ENCODE data around the gene SH3PXD2A. TPM values are rescaled to one million over a fixed set of nuclear protein-coding genes. Genes with fewer than 3 reads are reported as not detected.

The SH3PXD2A gene
- total RNA-seq, 1 experiment from 2014 or later = 0.07 TPM

DNA sequence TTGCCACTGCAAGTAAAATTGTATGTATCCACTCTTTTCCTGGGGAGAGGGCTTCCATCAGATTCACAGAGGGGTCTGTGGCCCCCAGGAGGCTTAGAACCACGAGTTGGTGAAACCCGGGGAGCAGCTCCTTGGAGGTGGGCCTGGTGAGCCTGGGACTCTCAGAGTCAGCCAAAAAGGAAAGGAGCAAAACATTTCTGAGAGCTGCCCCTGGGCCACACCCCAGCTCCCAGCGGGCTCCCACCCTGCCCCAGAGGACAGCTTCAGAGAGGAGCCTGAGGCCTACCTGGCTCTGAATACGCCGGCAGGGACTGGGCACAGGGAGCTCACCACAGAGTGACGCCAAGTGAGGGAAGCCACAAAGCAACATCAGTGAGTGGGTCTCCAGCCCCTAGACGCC lies 56.9 kb downstream of the SH3PXD2A start:
- Histone ChIP-seq H3K4me3 (ENCODE audit: low read length) (no peak overlapping the region), H3K36me3 (ENCODE audit: insufficient read depth, low read length) (no peaks in the 10 kb centered on the region), H3K27me3 (ENCODE audit: low read length) (no peaks in the 10 kb centered on the region), H3K4me1 (ENCODE audit: low read length) (no peaks in the 10 kb centered on the region), H3K9me2 (replicated peaks; ENCODE audit: insufficient read depth, low read length) (no peaks in the 10 kb centered on the region), H3K4me2 (ENCODE audit: low read depth, low read length, poor library complexity, severe bottlenecking) (no peak overlapping the region), H2AFZ (ENCODE audit: low read length) (no peak overlapping the region), H4K20me1 (ENCODE audit: insufficient read depth, low read depth, low read length) (no peaks in the 10 kb centered on the region), H3K9me3 (ENCODE audit: low read length) (no peaks in the 10 kb centered on the region), H3K9ac (ENCODE audit: low read length) (no peak overlapping the region), H3K27ac (ENCODE audit: low read length) (no peak overlapping the region), H3K79me2 (ENCODE audit: low read length) (no peaks in the 10 kb centered on the region)
- DNase-seq = no peak

DNA sequence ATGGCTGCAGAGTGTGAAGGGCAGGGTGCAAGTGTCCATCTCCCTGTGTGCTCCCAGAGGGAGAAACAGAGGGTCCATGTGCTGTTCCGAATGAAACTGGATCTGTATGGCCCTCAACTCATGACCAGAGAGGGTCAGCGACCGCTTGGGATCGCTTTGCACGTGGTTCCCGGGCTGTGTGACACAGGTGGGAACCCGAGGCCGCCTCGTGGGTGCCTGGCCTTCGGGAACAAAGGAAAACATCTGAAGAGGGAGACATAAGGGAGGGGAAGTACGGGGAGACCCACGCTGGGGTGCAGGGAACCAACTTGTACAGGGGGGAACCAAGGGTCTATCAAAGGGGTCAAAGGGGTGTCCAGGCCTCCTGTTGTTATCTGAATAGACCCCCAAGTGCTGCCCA lies 57.5 kb downstream of the SH3PXD2A start:
- no peaks in the 10 kb centered on the region for H4K20me1 ChIP-seq (ENCODE audit: insufficient read depth, low read depth, low read length)
- H2AFZ ChIP-seq (ENCODE audit: low read length) = no peak overlapping the region
- no peaks in the 10 kb centered on the region for H3K4me1 ChIP-seq (ENCODE audit: low read length)
- no peak overlapping the region for H3K27ac ChIP-seq (ENCODE audit: low read length)
- H3K9ac ChIP-seq (ENCODE audit: low read length) = no peak overlapping the region
- H3K9me2 ChIP-seq (replicated peaks; ENCODE audit: insufficient read depth, low read length) = no peaks in the 10 kb centered on the region
- no peak overlapping the region for H3K4me2 ChIP-seq (ENCODE audit: low read depth, low read length, poor library complexity, severe bottlenecking)
- DNase-seq = no peak
- H3K4me3 ChIP-seq (ENCODE audit: low read length) = no peak overlapping the region
- H3K79me2 ChIP-seq (ENCODE audit: low read length) = no peaks in the 10 kb centered on the region
- no peaks in the 10 kb centered on the region for H3K36me3 ChIP-seq (ENCODE audit: insufficient read depth, low read length)
- H3K27me3 ChIP-seq (ENCODE audit: low read length) = no peaks in the 10 kb centered on the region
- no peaks in the 10 kb centered on the region for H3K9me3 ChIP-seq (ENCODE audit: low read length)

DNA sequence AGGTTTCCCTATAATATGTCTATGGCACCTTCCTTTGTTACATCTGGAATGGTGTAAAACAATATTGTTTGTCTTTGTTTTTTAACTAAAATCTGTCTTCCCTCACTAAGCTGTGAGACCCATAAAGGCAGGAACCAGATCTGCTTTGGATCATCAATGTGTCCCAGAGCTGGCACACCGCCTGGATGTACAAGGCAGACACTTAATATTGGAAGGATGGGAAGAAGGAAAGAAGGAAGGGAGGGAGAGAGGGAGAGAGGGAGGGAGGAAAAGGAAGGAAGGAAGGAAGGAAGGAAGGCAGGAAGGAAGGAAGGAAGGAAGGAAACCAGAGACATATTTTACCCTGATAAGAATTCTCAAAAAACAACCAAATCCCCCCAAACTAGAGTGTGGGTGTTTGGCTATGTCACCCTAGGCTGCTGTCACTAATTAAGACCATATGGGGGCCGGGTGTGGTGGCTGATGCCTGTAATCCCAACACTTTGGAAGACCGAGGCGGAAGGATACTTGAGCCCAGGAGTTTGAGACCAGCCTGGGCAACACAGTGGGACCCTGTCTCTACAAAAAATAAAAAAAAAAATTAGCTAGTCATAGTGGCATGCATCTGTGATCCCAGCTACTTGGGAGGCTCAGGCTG lies 59.6 kb downstream of the SH3PXD2A start:
- Histone ChIP-seq H3K27me3 (ENCODE audit: low read length) (no peaks in the 10 kb centered on the region), H2AFZ (ENCODE audit: low read length) (no peak overlapping the region), H4K20me1 (ENCODE audit: insufficient read depth, low read depth, low read length) (no peaks in the 10 kb centered on the region), H3K27ac (ENCODE audit: low read length) (no peak overlapping the region), H3K36me3 (ENCODE audit: insufficient read depth, low read length) (no peaks in the 10 kb centered on the region), H3K4me1 (ENCODE audit: low read length) (no peaks in the 10 kb centered on the region), H3K4me2 (ENCODE audit: low read depth, low read length, poor library complexity, severe bottlenecking) (no peak overlapping the region), H3K9me3 (ENCODE audit: low read length) (no peaks in the 10 kb centered on the region), H3K79me2 (ENCODE audit: low read length) (no peaks in the 10 kb centered on the region), H3K4me3 (ENCODE audit: low read length) (no peak overlapping the region), H3K9ac (ENCODE audit: low read length) (no peak overlapping the region), H3K9me2 (replicated peaks; ENCODE audit: insufficient read depth, low read length) (no peaks in the 10 kb centered on the region)
- no peak for DNase-seq

DNA sequence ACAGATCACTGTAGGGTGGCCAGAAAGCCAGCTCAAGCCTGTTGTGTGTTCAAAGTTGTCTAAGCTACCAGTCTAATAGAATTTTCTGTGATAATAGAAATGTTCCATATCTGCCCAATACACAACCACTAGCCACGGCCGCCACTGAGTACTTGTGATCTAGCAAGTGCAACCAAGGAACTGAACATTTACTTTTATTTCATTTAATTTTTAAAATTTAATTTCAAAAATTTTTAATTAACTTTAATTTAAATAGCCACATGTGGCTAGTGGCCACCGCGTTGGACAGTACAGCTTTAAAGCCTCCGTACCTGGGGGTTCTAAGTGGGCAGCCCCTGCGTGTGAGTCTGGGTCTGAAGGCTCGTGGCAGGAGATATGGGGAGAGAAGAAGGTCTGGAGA lies 60.4 kb downstream of the SH3PXD2A start:
- Histone ChIP-seq H3K36me3 (ENCODE audit: insufficient read depth, low read length) (no peaks in the 10 kb centered on the region), H3K27me3 (ENCODE audit: low read length) (no peaks in the 10 kb centered on the region), H3K9me2 (replicated peaks; ENCODE audit: insufficient read depth, low read length) (no peaks in the 10 kb centered on the region), H3K4me1 (ENCODE audit: low read length) (no peaks in the 10 kb centered on the region), H4K20me1 (ENCODE audit: insufficient read depth, low read depth, low read length) (no peaks in the 10 kb centered on the region), H3K27ac (ENCODE audit: low read length) (no peak overlapping the region), H3K79me2 (ENCODE audit: low read length) (no peaks in the 10 kb centered on the region), H3K4me2 (ENCODE audit: low read depth, low read length, poor library complexity, severe bottlenecking) (no peak overlapping the region), H2AFZ (ENCODE audit: low read length) (no peak overlapping the region), H3K9me3 (ENCODE audit: low read length) (no peaks in the 10 kb centered on the region), H3K9ac (ENCODE audit: low read length) (no peak overlapping the region), H3K4me3 (ENCODE audit: low read length) (no peak overlapping the region)
- no peak for DNase-seq

DNA sequence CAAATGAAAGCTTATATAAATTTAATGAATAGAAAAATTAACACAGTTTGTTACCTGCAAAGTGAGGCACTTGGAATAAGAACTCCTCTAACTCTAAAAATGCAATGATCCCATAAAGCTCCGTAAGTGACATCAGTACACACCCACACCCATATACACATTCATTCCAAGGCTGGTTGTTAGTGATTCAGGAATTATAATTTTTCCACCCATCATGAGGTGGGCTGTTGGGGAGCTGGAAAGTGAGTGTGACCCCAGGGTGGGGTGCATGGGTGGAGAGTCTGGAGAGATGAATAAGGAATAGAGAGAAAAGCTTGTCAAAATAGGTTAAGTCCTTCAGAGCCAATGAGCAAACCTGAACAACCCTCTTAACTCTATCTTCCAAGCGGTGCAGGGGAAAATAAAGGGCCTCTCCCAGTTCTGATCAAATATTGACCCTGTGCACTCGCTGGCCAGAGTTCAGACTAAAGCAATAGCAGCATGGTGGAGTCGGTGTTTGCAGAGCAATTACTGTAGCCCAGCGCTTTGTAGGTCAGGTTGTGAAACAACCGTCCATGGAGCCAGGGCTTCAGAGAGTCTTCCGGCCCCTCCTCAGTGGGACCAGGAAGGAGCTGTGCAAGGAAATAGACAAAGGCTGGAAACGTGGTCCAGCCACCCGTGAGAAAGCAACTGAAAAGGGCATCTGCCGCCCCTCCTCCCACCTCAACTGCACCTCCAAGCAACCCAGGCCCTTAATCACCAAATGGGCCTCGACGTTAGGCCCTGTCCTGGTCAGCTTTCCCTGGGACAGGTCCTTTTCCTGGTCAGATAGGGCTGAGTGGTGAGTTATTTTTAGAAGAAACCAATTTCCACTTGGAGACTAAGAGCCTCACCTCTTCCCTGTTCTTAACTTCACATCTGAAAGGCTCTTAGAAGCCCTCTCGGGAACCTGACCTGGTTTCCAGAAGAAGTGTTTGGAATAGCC lies 61.2 kb downstream of the SH3PXD2A start:
- H3K4me1 ChIP-seq (ENCODE audit: low read length) = no peaks in the 10 kb centered on the region

DNA sequence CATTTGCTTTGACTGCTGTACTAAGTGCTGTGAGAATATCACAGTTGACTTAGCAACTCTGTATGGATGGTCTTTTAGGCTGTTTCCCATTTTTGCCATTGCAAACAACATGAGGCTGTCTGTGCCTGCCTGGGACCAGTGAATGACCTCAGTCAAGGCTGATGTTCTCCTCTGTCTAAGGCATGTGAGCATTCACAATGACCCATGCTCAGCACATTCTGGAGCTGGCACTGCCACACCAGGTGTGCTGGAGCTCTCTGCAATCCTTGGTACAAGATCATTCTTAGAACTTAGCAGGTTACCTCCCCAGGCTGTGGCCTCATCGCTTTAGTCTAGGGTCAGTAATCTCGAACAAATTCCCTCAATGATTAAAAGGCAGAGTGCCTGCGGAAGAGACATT lies 61.9 kb downstream of the SH3PXD2A start:
- H4K20me1 ChIP-seq (ENCODE audit: insufficient read depth, low read depth, low read length) = no peaks in the 10 kb centered on the region

More for the DNA sequence above, 61.2 kb downstream of the SH3PXD2A start:
- Histone ChIP-seq H3K4me2 (ENCODE audit: low read depth, low read length, poor library complexity, severe bottlenecking) (no peak overlapping the region), H3K27me3 (ENCODE audit: low read length) (no peaks in the 10 kb centered on the region), H3K9ac (ENCODE audit: low read length) (no peak overlapping the region), H2AFZ (ENCODE audit: low read length) (no peak overlapping the region), H3K79me2 (ENCODE audit: low read length) (no peaks in the 10 kb centered on the region), H3K4me3 (ENCODE audit: low read length) (no peak overlapping the region), H3K27ac (ENCODE audit: low read length) (no peak overlapping the region), H3K9me2 (replicated peaks; ENCODE audit: insufficient read depth, low read length) (no peaks in the 10 kb centered on the region), H3K36me3 (ENCODE audit: insufficient read depth, low read length) (no peaks in the 10 kb centered on the region), H3K9me3 (ENCODE audit: low read length) (no peaks in the 10 kb centered on the region), H4K20me1 (ENCODE audit: insufficient read depth, low read depth, low read length) (no peaks in the 10 kb centered on the region)
- DNase-seq = no peak

DNA sequence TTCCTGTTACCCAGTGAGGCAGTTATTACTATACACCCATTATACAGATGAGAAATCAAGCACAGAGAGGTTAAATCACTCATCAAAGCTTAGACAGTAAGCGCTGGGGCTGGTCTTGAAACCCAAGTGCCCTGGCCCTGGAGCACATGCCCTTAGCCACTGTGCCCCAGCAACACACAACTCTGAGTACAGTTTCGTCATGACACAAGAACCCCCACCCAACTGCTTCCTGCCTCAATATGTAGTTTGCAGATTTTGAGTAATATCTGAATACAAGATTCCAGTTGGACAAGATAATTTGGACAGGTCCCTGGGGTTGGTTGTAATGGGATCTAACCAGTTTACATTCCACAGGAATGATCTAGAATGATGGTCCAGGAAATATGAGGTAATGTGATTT lies 62.8 kb downstream of the SH3PXD2A start:
- no peak overlapping the region for H2AFZ ChIP-seq (ENCODE audit: low read length)
- H3K9ac ChIP-seq (ENCODE audit: low read length) = no peak overlapping the region
- H3K27me3 ChIP-seq (ENCODE audit: low read length) = no peaks in the 10 kb centered on the region
- no peak for DNase-seq
- no peak overlapping the region for H3K27ac ChIP-seq (ENCODE audit: low read length)
- H3K4me3 ChIP-seq (ENCODE audit: low read length) = no peak overlapping the region
- H3K4me1 ChIP-seq (ENCODE audit: low read length) = no peaks in the 10 kb centered on the region
- H3K9me3 ChIP-seq (ENCODE audit: low read length) = no peaks in the 10 kb centered on the region
- H4K20me1 ChIP-seq (ENCODE audit: insufficient read depth, low read depth, low read length) = no peaks in the 10 kb centered on the region
- H3K79me2 ChIP-seq (ENCODE audit: low read length) = no peaks in the 10 kb centered on the region
- H3K4me2 ChIP-seq (ENCODE audit: low read depth, low read length, poor library complexity, severe bottlenecking) = no peak overlapping the region
- no peaks in the 10 kb centered on the region for H3K9me2 ChIP-seq (replicated peaks; ENCODE audit: insufficient read depth, low read length)
- H3K36me3 ChIP-seq (ENCODE audit: insufficient read depth, low read length) = no peaks in the 10 kb centered on the region

More for the DNA sequence above, 61.9 kb downstream of the SH3PXD2A start:
- no peaks in the 10 kb centered on the region for H3K9me3 ChIP-seq (ENCODE audit: low read length)
- DNase-seq = no peak
- H3K9me2 ChIP-seq (replicated peaks; ENCODE audit: insufficient read depth, low read length) = no peaks in the 10 kb centered on the region
- no peaks in the 10 kb centered on the region for H3K36me3 ChIP-seq (ENCODE audit: insufficient read depth, low read length)
- H3K27me3 ChIP-seq (ENCODE audit: low read length) = no peaks in the 10 kb centered on the region
- H3K4me1 ChIP-seq (ENCODE audit: low read length) = no peaks in the 10 kb centered on the region
- H3K79me2 ChIP-seq (ENCODE audit: low read length) = no peaks in the 10 kb centered on the region
- H3K27ac ChIP-seq (ENCODE audit: low read length) = no peak overlapping the region
- H3K4me3 ChIP-seq (ENCODE audit: low read length) = no peak overlapping the region
- no peak overlapping the region for H2AFZ ChIP-seq (ENCODE audit: low read length)
- H3K9ac ChIP-seq (ENCODE audit: low read length) = no peak overlapping the region
- H3K4me2 ChIP-seq (ENCODE audit: low read depth, low read length, poor library complexity, severe bottlenecking) = no peak overlapping the region

DNA sequence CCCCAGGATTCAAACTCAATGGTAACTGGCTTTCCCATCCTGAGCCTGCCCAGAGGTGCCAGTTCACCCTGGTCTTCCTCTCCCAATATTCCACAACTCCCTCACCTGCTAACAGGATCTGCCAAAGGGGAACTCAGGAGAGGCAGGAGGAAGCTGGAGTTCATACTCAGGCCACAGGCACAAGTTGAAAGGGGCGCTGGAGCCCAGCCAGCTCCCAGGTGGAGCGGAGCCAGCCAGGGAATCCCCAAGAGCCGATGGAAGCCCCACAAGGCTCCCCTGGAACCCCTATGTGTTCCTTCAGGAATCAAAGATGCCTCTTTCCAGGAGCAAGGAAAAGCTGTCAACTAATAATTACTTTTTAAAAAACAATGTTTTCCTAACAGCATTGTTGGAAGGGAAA lies 63.5 kb downstream of the SH3PXD2A start:
- H3K4me3 ChIP-seq (ENCODE audit: low read length) = no peak overlapping the region
- H2AFZ ChIP-seq (ENCODE audit: low read length) = no peak overlapping the region
- H3K27ac ChIP-seq (ENCODE audit: low read length) = no peak overlapping the region
- H3K9ac ChIP-seq (ENCODE audit: low read length) = no peak overlapping the region
- H3K27me3 ChIP-seq (ENCODE audit: low read length) = no peaks in the 10 kb centered on the region
- H3K36me3 ChIP-seq (ENCODE audit: insufficient read depth, low read length) = no peaks in the 10 kb centered on the region
- no peaks in the 10 kb centered on the region for H3K4me1 ChIP-seq (ENCODE audit: low read length)
- no peaks in the 10 kb centered on the region for H3K9me2 ChIP-seq (replicated peaks; ENCODE audit: insufficient read depth, low read length)
- no peaks in the 10 kb centered on the region for H3K9me3 ChIP-seq (ENCODE audit: low read length)
- no peak overlapping the region for H3K4me2 ChIP-seq (ENCODE audit: low read depth, low read length, poor library complexity, severe bottlenecking)
- DNase-seq = no peak
- no peaks in the 10 kb centered on the region for H3K79me2 ChIP-seq (ENCODE audit: low read length)
- no peaks in the 10 kb centered on the region for H4K20me1 ChIP-seq (ENCODE audit: insufficient read depth, low read depth, low read length)

Data from Karpas-422 (cell line).